ENCODE measurements around the gene PRKCE. TPM values are rescaled to one million over a fixed set of nuclear protein-coding genes. Genes with fewer than 3 reads are reported as not detected.

PRKCE gene
- total RNA-seq, 1 experiment from 2014 or later = 1.3 TPM

- Histone ChIP-seq H4K91ac (ENCODE audit: insufficient read length, low read depth, low read length) (no peak overlapping the region), H2BK12ac (ENCODE audit: insufficient read length, low read depth, low read length) (no peak overlapping the region), H3K27me3 (ENCODE audit: insufficient read depth, low read length) (no peaks in the 10 kb centered on the region), H3T11ph (ENCODE audit: low read length) (no peak overlapping the region), H3K79me2 (ENCODE audit: insufficient read depth, low read length) (no peaks in the 10 kb centered on the region), H3K18ac (ENCODE audit: insufficient read length, low read depth, low read length) (no peak overlapping the region), H3K23me2 (ENCODE audit: insufficient read length, low read depth, low read length, poor library complexity, severe bottlenecking) (no peaks in the 10 kb centered on the region), H2BK120ac (ENCODE audit: low read depth, low read length, poor library complexity, severe bottlenecking) (no peak overlapping the region), H3K56ac (ENCODE audit: insufficient read length, low read depth, low read length) (no peak overlapping the region), H2AFZ (ENCODE audit: low read length) (no peak overlapping the region), H4K20me1 (ENCODE audit: control insufficient read depth, insufficient read depth, insufficient read length) (no peaks in the 10 kb centered on the region), H2BK20ac (ENCODE audit: low read depth, low read length, poor library complexity, severe bottlenecking) (no peak overlapping the region), H2AK5ac (ENCODE audit: insufficient read length, low read length) (no peak overlapping the region), H4K5ac (ENCODE audit: insufficient read length, low read depth, low read length) (no peak overlapping the region), H3K4me1 (ENCODE audit: insufficient read depth, low read length) (no peaks in the 10 kb centered on the region), H3K9ac (ENCODE audit: extremely low read depth, insufficient read length, low read length) (no peak overlapping the region), H3K9me3 (ENCODE audit: control insufficient read depth, low read depth, low read length) (no peaks in the 10 kb centered on the region), H3K4ac (ENCODE audit: low read depth, low read length) (no peak overlapping the region), H2BK15ac (ENCODE audit: low read depth, low read length) (no peak overlapping the region), H2BK5ac (ENCODE audit: insufficient read length, low read length) (no peak overlapping the region), H4K8ac (replicated peaks; ENCODE audit: insufficient read length, low read depth, low read length) (no peak overlapping the region), H3K79me1 (ENCODE audit: insufficient read depth, low read depth, low read length, poor library complexity, severe bottlenecking) (no peaks in the 10 kb centered on the region), H3K27ac (ENCODE audit: insufficient read length, low read depth, low read length) (no peak overlapping the region), H3K23ac (ENCODE audit: insufficient read length, low read depth, low read length) (no peak overlapping the region), H3K14ac (ENCODE audit: insufficient read depth, low read length) (no peak overlapping the region), H3K4me2 (ENCODE audit: insufficient read depth, insufficient read length, low read length) (no peak overlapping the region)
- no peak for TF ChIP-seq CTCF (conservative IDR thresholded peaks at IDR 0.05)
- peaks cover 0 to 8% of the 10 kb centered on the region in 2 experiments; a peak in 2 of 5 replicates for H3K9me3 Mint-ChIP-seq
- no CpG with 5 or more reads among the region's 5 CpGs for WGBS (ENCODE audit: extremely low coverage, insufficient read length, low lambda C conversion rate)
- no peak overlapping the region for H3K27ac Mint-ChIP-seq
- H3K4me1 Mint-ChIP-seq = 0 out of 4 replicates have a peak, but pooled peaks cover under 1% of the 10 kb centered on the region in 2 experiments
- H3K4me3 Mint-ChIP-seq = no peak overlapping the region
- no peak for DNase-seq
- H3K36me3 Mint-ChIP-seq (ENCODE audit: insufficient read depth in 1 of 3, low read depth in 3 of 3) = peaks cover 0 to 5% (median 3%) of the 10 kb centered on the region in 3 experiments; a peak in 3 of 7 replicates
- H3K27me3 Mint-ChIP-seq (ENCODE audit: low read depth) = no peaks in the 10 kb centered on the region
These were observed 372.8 kb downstream of the PRKCE start for GRCh38 chr2:46024146-46024779.
